Measurements from ENCODE around the gene AGBL1.

DNA sequence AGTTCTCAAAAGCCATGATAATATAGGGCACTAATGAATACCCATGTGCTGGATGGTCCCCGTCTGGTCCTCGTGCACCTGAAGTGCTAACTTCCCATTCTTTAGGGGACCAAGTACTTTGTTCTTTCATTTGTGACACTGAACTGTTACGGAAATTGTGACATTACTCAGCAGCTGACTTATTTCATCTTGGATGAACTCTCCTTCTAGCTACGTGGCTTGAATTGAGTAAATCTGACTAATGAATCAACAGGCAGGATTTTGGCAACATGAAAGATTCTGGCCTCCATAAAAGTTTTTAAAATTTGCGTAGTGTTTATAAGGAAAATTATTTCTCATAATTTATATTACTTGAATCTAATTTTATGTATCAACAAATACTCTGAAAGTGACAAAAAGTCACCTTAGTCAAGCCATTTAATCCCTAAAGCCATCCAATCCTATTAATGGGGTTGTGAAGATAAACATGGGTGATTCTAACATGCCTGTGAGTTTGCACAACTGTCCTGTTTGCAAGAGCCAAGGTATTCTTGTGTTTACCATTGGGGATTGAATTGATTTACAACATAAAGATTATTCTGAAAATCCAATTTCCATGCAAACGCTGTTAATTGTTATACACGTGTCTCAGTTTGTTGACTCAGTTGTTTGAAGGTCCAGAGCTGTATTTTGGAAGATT, 119.9 kb downstream of the AGBL1 start:
- TF ChIP-seq, protein P1, sequence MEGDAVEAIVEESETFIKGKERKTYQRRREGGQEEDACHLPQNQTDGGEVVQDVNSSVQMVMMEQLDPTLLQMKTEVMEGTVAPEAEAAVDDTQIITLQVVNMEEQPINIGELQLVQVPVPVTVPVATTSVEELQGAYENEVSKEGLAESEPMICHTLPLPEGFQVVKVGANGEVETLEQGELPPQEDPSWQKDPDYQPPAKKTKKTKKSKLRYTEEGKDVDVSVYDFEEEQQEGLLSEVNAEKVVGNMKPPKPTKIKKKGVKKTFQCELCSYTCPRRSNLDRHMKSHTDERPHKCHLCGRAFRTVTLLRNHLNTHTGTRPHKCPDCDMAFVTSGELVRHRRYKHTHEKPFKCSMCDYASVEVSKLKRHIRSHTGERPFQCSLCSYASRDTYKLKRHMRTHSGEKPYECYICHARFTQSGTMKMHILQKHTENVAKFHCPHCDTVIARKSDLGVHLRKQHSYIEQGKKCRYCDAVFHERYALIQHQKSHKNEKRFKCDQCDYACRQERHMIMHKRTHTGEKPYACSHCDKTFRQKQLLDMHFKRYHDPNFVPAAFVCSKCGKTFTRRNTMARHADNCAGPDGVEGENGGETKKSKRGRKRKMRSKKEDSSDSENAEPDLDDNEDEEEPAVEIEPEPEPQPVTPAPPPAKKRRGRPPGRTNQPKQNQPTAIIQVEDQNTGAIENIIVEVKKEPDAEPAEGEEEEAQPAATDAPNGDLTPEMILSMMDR (IDR thresholded peaks at IDR 0.05; ENCODE audit: insufficient read depth, low read depth, low read length) = no peak
- no peak for TF ChIP-seq EZH2 (IDR thresholded peaks at IDR 0.05; ENCODE audit: insufficient read depth, low read length)
